Activated CD8-positive, alpha-beta memory T cell treated with anti-CD3 and anti-CD28 coated beads, Interleukin-2, amount 50 U/mL, for 48 hours (primary cell): ENCODE results near the gene CLK2.

Experiments used
- DNase-seq: peaks from one replicate; pipeline ENCODE4 v3.0.0-alpha.2; 2020

CLK2 gene

DNA sequence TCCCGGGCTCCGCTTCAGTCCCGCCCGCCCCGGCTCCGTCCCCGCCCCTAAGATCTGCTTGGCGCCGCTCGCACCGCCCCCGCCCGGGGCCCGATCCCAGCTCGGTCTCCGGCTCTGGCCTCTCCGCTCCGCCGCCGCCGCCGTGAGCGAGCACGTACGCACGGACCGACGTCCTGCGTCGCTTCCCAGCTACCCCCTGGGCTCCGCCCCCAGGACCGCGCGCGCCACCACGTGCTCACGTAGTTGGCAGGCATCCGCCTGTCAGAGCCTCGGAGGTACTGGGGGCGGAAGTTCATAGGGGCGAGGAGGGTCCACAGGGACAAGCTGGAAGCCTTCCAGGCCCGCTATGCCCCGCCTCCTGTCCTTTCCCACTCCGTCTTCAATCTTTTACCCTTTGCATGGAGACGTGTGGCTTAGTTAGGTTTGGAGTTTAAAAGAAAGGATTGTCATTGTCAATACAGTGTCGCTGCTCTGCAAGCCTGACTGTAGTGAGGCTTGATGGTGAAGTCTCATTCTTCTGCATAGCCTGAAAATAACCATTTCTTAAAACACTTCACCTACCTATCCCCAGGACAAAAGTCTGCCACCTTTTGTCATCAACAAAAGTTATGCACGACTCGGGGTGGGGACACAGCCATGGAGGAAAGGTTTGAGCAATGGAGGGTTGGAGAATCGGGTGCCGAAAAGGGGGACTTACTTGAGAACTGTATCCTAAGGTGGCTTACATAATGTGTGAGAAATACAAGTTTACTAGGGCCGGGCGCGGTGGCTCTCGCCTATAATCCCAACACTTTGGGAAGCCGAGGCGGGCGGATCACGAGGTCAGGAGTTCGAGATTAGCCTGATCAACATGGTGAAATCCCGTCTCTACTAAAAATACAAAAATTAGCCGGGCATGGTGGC is at the start of gene CLK2:
TSS of gene CLK2 (minus strand) at position 162 of the 903 bp plus-strand sequence. CDS start 2,527 bp downstream, outside the sequence.
- peak; percentile 98 for DNase-seq

DNA sequence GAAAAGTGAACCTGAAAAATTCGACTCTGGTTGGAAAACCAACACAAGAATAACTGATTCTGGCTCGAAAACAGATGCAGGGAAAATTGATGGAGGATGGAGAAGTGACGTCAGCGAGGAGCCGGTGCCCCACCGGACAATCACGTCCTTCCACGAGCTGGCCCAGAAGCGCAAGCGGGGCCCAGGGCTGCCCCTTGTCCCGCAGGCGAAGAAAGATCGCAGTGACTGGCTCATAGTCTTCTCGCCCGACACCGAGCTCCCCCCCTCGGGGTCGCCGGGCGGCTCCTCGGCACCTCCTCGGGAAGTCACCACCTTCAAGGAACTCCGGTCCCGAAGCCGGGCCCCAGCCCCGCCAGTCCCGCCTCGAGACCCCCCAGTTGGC is 49.3 kb upstream of the CLK2 start:
- DNase-seq: peak; percentile 70

DNA sequence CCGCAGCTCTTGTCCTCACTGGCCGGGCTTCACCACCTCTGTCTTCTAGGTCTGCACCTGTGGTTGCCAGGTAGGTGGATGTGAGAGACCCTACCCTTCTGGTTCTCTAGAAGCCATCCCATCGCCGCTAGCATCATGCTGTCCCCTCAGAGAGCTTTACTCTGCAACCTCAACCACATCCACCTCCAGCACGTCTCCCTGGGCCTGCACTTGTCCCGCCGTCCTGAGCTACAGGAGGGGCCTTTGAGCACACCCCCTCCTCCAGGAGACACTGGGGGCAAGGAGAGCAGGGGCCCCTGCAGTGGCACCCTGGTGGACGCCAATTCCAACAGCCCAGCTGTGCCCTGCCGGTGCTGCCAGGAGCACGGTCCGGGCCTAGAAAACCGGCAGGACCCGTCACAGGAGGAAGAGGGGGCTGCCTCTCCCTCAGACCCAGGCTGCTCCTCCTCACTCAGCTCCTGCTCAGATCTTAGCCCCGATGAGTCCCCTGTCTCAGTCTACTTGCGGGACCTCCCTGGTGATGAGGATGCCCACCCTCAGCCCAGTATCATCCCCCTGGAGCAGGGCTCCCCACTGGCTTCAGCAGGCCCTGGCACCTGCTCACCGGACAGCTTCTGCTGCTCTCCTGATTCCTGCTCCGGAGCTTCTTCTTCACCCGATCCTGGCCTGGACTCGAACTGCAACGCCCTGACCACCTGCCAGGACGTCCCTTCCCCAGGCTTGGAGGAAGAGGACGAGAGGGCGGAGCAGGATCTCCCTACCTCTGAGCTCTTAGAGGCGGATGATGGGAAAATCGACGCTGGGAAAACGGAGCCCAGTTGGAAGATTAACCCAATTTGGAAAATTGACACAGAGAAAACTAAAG is 48.6 kb upstream of the CLK2 start:
- no peak for DNase-seq

DNA sequence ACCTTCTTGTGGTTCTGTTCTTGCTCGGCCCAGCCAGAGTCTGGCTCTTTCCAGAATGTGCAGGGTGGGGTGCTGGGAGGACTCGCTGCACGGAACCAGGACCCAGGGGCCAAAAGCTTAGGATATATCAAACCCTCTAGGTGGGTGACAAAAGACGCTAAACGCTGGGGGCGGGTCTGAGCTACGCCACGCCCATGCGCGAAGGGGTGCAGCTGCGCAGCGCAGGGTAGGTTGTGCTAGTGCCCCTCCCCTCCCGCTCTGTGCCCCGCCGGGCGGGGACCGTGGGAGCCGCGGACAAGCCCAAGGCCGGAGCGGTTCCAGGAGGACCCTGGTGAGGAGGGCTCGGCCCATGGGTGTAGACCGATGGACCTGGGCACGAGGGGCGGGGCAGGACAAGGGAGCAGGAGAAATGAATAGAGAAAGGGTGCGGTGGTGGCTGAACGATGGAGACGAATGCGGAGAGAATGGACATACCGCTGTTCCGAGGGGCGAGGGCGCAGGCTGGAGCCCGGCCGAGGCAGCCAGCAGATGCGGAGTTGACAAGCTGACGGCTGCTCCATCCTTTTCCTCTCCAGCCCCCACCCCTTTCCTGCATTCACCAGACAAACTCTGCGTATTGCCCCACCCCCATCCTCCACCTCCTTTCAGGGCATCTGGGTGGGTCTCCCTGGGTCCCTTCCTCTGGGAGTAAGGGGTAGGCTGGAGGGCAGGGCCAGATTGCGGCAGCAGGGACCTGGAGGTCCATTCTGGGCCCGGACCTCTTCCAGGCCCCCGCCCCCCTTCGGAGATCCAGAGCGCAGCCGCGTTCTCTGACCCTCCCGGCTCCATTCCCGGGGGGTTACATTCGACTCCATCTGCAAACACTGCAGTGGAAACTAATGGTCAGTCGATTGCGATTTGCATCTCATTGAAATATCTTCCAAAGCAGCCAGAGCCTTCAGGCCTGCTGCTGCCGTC is 47.6 kb upstream of the CLK2 start, which contains the start of gene RUSC1:
TSS of gene RUSC1 (plus strand) at position 234 of the 957 bp plus-strand sequence. CDS start 880 bp downstream, outside the sequence.
- peak; percentile 87 for DNase-seq

DNA sequence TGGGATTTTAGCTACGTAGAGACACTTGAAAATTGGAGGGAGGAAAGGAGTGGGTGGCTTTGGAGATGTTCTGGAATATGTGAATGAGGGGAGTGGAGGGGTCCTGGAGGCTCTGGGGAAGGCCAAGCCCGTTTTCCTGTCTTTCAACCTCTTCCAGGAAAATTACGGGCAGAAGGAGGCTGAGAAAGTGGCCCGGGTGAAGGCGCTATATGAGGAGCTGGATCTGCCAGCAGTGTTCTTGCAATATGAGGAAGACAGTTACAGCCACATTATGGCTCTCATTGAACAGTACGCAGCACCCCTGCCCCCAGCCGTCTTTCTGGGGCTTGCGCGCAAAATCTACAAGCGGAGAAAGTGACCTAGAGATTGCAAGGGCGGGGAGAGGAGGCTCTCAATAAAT is 46.9 kb upstream of the CLK2 start:
- DNase-seq: no peak

DNA sequence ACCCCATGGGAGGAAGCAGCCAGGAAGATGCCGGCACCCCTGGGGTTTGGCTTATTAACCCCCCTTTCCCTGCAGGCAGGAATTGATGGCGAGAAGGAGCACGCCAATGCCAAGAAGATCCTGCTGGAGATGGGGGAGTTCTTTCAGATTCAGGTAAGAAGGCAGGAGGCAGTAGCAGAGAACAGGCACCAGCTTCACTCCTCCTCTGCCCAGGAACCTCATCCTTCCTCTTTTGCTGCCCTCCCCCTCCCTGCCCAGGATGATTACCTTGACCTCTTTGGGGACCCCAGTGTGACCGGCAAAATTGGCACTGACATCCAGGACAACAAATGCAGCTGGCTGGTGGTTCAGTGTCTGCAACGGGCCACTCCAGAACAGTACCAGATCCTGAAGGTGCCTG is 46.2 kb upstream of the CLK2 start:
- no peak for DNase-seq

DNA sequence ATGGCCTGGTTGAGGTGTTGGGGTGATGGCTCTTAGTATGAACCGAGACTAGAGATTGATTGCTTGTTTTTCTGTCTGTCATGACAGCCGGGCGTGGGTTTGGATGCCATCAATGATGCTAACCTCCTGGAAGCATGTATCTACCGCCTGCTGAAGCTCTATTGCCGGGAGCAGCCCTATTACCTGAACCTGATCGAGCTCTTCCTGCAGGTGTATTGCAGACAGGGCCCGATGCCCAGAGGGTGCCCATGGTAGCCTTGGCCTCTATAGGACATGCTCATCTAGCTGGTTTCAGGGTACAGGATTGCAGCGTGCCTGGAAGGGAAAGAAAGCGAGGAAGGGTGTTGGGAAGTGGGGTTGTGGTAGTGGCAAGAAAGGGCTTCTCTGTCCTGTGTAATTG is 44.8 kb upstream of the CLK2 start:
- no peak for DNase-seq

DNA sequence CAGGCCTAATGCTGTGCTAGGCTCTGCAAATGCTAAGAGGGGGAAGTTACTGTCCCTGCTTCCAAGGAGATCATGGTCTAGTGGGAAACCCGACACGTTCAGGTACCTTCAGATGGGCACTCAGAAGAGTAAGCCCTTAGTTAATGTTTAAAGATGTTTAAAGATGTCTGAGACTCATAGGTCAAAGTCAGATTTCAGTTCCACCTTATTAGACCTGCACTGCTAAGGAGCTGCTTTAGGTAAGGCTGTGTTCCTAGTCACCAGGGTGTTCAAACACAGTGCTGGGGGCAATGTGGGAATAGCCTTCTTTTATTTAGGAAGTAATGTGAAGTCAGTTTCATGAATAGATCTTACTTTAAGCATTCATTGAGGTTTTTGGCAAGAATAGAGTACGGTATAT is 43.6 kb upstream of the CLK2 start:
- no peak for DNase-seq

DNA sequence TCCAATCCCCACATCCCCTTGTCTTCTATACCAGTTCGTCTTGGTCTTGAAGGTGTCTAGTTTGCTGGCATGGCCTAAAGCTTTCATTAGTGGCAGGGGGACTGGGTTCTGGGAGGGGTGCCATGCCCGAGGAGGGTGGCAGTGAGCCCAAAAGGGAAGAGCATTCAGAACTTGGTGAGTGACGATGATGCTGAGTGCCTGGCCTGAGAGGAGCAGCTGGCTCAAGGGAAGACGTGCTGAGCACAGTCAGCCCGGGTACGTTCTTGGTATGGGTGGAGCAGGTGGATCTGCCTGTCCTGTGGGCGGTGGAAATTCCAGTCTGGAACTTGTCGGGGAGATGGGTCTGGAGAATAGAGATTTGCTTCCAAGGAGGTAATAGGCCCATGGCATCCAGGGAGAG is 40.0 kb upstream of the CLK2 start:
- DNase-seq: no peak

DNA sequence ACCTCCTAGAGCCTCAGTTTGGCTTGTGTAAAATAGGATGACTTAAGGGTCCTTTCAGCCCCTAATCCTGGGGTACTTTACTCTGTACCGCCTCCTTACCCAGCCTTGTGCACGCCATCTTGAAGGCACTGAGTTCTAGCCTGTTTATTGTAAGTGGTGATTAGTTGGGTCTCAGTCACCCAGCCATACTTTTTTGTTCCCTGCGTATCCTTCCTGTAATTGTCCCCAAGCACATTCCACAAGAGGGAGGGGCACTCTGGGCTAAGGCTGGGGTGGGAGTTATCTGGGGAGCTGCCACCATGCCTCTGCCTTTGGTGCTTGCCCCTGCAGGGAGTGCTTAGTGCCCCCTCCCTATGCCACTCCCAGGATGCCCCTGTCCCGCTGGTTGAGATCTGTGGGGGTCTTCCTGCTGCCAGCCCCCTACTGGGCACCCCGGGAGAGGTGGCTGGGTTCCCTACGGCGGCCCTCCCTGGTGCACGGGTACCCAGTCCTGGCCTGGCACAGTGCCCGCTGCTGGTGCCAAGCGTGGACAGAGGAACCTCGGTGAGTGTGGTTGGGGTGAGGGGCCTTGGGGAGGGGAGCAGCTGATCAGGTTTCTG is 36.2 kb upstream of the CLK2 start:
- DNase-seq: no peak

DNA sequence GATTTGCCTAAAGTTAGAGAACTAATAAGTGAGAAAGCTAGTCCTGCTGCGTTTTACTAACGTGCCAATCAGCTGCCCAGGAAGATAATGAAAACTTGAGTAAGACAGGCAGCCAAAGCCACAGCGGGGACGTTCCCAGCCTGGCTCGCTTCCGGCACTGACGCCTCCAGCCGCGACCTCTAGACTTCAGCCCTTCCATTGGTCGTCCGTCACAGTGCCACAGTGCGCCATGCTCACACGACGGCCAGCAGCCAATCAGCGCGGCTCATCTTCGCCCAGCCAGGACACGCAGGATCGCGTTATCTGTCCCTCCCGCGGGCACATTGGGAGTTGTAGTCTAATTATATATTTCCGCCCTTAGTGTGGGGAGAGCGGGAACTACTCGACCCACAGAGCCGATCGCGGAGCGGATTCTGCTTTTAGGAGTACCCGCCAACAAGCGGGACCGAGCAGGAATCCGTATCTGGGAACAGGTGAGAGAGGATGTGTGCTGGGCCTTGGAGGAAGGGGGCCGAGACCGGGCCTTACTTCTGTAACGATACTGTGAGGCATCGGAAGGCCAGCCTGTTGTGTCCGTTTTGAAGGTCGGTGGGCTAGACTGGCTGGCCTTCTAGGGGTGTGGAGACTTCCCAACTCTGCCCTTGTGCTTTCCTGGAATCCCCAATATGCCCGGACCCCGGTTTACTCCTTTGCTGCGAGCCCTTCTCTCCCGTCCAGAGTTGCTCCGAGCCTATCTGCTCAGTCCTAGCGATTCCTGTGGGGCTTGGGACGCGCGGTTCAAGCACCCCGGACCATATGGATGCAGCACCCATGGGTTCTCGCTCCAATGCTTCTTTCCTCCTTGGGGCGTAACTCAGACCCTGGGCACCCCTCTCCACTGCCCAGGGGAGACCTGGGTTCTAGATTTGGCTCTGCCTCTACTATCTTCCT is 35.5 kb upstream of the CLK2 start, which contains the start of gene FDPS:
TSS of gene FDPS (plus strand) at position 374 of the 930 bp plus-strand sequence. CDS start 924 bp downstream, outside the sequence.
- DNase-seq: peak; percentile 95

DNA sequence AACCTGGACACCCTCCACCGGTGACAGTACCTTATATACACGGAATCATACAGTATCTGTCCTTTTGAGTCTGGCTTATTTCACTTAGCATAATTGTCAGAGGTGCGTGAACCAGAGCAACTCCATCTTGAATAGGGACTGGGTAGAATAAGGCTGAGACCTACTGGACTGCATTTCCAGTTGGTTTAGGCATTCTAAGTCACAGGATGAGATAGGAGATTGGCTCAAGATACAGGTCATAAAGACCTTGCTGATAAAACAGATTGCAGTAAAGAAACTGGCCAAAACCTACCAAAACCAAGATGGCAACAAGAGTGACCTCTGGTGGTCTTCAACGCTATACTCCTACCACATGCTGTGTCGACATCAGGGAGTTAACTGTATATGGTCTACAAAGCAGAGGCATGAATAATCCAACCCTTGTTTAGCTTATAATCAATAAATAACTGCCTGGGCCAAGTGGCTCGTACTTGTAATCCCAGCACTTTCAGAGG is 34.0 kb upstream of the CLK2 start:
- DNase-seq: no peak

DNA sequence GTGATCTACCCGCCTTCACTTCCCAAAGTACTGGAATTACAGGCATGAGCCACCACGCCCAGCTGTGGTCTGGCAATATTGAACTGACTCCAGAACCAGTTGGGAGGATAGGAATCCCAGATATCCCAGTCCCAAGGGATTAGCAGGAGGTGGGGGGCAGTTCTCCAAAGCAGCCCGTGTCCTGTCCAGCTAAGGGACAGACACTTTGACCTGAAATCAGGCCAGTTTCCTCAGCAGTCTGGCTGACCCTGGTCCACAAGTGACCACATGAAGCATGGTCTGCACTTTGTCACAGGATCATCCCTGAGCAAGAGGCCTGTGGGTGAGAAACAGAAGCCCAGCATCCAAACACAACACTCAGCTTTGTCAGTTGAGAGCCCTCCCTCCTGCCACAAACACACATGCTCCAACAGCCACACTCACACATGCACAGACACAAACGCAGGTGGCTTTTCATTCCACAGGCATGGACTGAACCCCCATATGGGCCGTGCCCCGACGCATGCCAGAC is 32.6 kb upstream of the CLK2 start:
- DNase-seq: no peak

DNA sequence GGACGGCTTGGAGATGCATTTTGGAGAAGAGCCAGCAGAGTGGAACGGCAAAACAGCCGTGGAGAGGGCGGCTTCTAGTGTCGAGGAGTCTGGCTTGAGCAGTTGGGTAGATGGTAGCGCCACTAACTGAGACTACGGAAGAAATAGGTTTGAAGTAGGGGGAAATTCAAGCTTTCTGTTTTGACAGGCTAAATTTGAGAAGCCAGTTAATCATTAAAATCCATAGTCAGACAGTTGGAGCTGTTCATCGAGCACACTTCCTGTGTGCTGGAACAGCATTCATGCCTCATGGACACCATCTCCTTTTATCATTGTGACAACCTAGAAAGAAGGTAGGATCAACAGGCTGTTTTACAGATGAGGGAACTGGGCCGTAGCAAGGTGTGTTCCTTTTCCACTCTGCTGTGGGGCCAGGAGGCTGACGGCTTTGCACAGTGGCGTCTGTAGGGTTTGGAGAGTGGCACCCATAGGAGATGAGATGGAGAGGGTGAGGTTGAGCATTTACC is 31.3 kb upstream of the CLK2 start:
- DNase-seq: no peak

DNA sequence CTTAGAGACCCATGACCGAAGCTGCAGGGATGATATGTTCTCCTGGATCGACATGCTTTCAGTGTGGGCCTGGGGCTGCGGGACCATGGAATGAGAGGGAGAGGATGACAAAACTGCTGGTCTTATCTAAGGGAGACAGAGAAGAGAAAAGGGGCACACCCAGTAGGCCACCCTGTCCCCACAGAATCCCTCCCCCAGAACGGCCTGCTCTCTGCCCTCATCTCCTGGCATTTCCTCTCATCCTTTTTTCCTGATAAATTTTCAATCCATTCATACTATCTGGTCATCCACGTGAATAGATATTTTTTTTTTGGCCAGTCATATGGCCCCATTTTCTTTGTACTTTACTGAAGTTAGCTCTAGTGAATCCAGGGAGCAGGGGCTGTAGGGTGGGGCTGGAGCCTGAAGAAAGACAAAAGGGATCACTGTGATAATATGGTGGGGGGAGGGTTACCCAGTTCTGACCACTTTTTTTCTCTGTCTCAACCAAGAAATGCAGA is 28.1 kb upstream of the CLK2 start, which contains the start of gene PKLR:
TSS of gene PKLR (minus strand) at position 97 of the 500 bp plus-strand sequence. CDS start at position 54, 43 bp downstream.
- DNase-seq: no peak

DNA sequence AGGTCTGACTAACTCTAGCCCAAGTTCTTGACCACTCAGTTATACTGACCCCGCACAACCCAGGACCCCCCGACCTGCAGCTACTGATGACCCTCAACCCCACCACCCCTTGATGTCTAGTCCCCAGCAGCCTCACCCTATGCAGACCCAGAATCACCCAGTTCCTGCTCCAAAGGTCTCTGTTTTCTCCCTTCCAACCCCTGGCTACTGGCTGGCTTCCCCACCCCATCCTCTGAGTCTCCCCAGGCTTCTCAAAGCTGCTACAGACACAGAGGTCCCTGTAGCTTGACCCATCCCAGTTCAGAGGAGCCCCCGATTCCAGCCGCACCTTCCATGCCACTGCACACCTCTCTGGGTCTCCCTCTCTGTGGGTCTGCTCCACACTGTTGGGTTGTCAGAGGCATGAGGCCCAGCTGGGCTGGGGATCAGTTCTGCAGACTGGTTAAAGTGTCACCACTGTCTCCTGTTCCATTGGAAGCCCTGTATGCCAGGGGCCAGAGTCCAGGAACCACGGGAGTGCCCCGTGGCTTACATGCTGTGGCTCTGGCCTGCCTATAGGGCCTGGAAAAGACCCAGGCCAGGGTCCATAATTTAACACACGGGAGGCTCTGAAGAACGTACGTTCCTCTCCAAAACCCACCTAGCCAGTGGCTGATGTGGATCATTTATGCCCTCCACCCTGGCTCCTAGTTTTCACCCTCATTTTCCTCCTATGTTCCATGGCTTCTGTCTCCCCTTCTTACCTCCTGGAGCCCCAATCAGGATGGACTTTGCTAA is 27.4 kb upstream of the CLK2 start:
- no peak for DNase-seq

DNA sequence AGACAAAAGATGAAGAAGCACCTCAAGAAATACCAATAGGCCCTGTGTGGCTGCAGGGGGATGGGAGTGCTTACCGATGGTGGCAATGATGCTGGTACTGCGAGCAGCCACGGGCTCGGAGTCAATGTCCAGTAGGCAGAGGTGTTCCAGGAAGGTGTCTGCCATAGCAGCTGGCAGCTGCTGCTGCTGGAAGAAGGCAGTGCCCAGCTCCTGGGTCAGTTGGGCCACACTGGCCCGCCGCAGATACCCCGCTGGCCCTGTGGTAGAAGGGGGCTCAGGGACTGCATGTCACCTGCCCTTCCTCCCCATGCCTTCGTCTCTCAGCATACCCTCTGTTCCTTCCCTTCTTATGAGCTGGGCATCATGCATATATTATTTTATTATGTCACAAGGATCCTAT is 26.7 kb upstream of the CLK2 start:
- DNase-seq: no peak

DNA sequence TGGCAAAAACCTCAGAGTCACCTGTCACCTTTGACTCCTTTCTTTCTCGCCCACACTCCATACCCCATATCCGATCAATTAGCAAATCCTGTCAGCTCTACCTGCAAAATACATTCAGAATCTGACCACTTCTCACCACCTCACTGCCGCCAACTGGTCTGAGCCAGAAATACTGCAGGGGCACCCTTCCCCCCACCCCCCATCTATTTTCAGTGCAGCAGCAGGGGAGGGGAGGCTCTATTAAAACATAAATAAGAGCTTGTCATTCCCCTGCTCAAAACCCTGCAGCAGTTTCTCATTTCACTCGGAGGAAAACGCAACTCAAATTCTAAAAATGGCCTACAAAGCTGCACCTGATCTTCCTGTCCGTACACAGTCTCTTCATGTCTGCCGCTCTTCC is 24.1 kb upstream of the CLK2 start:
- no peak for DNase-seq

DNA sequence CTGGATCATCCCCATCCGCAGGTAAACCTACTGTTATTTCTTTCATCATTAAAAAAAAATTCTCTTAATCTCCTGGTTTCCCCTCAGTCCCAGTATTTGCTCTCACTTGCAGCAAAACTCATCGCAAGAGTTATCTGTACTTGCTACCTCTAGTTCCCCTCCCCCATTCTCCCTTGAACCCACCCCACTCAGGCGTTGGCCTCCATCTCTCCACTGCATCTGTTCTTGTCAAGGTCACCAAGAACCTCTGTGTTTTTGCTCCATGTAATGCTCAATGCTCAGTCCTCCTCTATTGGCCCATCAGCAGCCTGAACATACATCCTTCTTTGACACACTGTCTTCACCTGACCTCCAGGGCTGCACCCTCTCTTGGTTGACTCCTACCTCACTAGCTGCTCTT is 23.4 kb upstream of the CLK2 start:
- DNase-seq: no peak
